Measurements from ENCODE around the gene SNRPB. TPM values are rescaled to one million over a fixed set of nuclear protein-coding genes. Genes with fewer than 3 reads are reported as not detected.

Gene SNRPB
- total and polyA plus RNA-seq, 2 of the 13 experiments (the other 11 are each of a cell fraction or from before 2014, with no cell fraction given) = 473 to 844 TPM

GRCh38 chr20:2507875-2508630 lies 37.5 kb upstream of the SNRPB start (continued):
- no peak for TF ChIP-seq GLMP (CRISPR knock-in tag; IDR thresholded peaks at IDR 0.05; ENCODE audit: borderline replicate concordance)
- no peak for TF ChIP-seq NONO (IDR thresholded peaks at IDR 0.05)
- TF ChIP-seq NONO (CRISPR knock-in tag; conservative IDR thresholded peaks at IDR 0.05) = no peak
- TF ChIP-seq HMG20B (CRISPR knock-in tag; conservative IDR thresholded peaks at IDR 0.05) = no peak
- no peak for TF ChIP-seq ZKSCAN5 (CRISPR knock-in tag; IDR thresholded peaks at IDR 0.05)
- TF ChIP-seq RFXANK (CRISPR knock-in tag; IDR thresholded peaks at IDR 0.05) = no peak
- 0 out of 2 replicates have a peak, but pooled peaks have one; percentile 47 for TF ChIP-seq ZMYM3 (CRISPR knock-in tag; IDR thresholded peaks at IDR 0.05)
- TF ChIP-seq PHF5A (CRISPR knock-in tag; IDR thresholded peaks at IDR 0.05; ENCODE audit: low read depth, unreplicated experiment) = no peak
- TF ChIP-seq SMAD9 (CRISPR knock-in tag; IDR thresholded peaks at IDR 0.05) = no peak
- no peak for TF ChIP-seq ZBTB1 (CRISPR knock-in tag; IDR thresholded peaks at IDR 0.05; ENCODE audit: borderline replicate concordance)
- no peak for TF ChIP-seq MLLT10 (CRISPR knock-in tag; IDR thresholded peaks at IDR 0.05)
- no peak for TF ChIP-seq REXO4 (CRISPR knock-in tag; IDR thresholded peaks at IDR 0.05; ENCODE audit: borderline replicate concordance)
- no peak for TF ChIP-seq HNF1B (CRISPR knock-in tag; IDR thresholded peaks at IDR 0.05)
- TF ChIP-seq HOXA5 (CRISPR knock-in tag; IDR thresholded peaks at IDR 0.05) = no peak
- no peak; the same call in none of the 2 replicates for TF ChIP-seq ZNF670 (CRISPR knock-in tag; IDR thresholded peaks at IDR 0.05; ENCODE audit: borderline replicate concordance)
- no peak for TF ChIP-seq ZBED4 (CRISPR knock-in tag; IDR thresholded peaks at IDR 0.05; ENCODE audit: borderline replicate concordance)
- no peak for TF ChIP-seq GABPA (IDR thresholded peaks at IDR 0.05; ENCODE audit: low read depth, low read length)
- TF ChIP-seq GABPA (CRISPR knock-in tag; IDR thresholded peaks at IDR 0.05; ENCODE audit: low read depth) = no peak
- TF ChIP-seq FOXK1 (CRISPR knock-in tag; IDR thresholded peaks at IDR 0.05; ENCODE audit: borderline replicate concordance, low read depth) = no peak
- TF ChIP-seq HNRNPH1 (optimal IDR thresholded peaks at IDR 0.05; ENCODE audit: low read depth, low read length) = no peak
- TF ChIP-seq DR1 (CRISPR knock-in tag; IDR thresholded peaks at IDR 0.05) = no peak
- TF ChIP-seq MATR3 (CRISPR knock-in tag; IDR thresholded peaks at IDR 0.05) = no peak
- TF ChIP-seq HDAC1 (CRISPR knock-in tag; IDR thresholded peaks at IDR 0.05) = no peak
- TF ChIP-seq MED8 (CRISPR knock-in tag; IDR thresholded peaks at IDR 0.05; ENCODE audit: insufficient replicate concordance) = no peak
- no peak for TF ChIP-seq RNF2 (conservative IDR thresholded peaks at IDR 0.05; ENCODE audit: low read depth)
- TF ChIP-seq RFX5 (IDR thresholded peaks at IDR 0.05; ENCODE audit: low read depth, low read length) = no peak
- TF ChIP-seq ASH2L (IDR thresholded peaks at IDR 0.05; ENCODE audit: insufficient read length, low read depth, low read length) = no peak
